Choroid plexus epithelial cell (primary cell): ENCODE results near the gene COX19.

Experiments
- DNase-seq: peaks from one replicate; pipeline ENCODE4 v3.0.0-alpha.2; 2010; ENCODE audit warnings: low read depth
- H3K4me3 ChIP-seq: 2 replicates; pipeline ENCODE4 v1.5.1; 2011; ENCODE audit warnings: low read depth, mild to moderate bottlenecking, control low read depth, low read length, moderate library complexity
- CTCF ChIP-seq: conservative IDR thresholded peaks from 2 replicates; pipeline ENCODE4 v1.5.1; 2011; ENCODE audit warnings: low read depth, mild to moderate bottlenecking, control low read depth, inconsistent platforms, low read length, moderate library complexity

COX19 gene

GRCh38 chr7:918441-919113 is 56.8 kb downstream of the COX19 start:
- no peak for TF ChIP-seq CTCF
- no peak for DNase-seq
- H3K4me3 ChIP-seq, result no peak overlapping the region

GRCh38 chr7:918118-918425 is 57.3 kb downstream of the COX19 start:
- DNase-seq, result no peak
- no peak for TF ChIP-seq CTCF
- no peak overlapping the region for H3K4me3 ChIP-seq

GRCh38 chr7:917255-918117 is 57.9 kb downstream of the COX19 start:
- no peak for TF ChIP-seq CTCF
- H3K4me3 ChIP-seq, result no peak overlapping the region
- no peak for DNase-seq

- peak; percentile 15 for DNase-seq
- no peak for TF ChIP-seq CTCF
- H3K4me3 ChIP-seq, result no peak overlapping the region
These were observed 58.9 kb downstream of the COX19 start for GRCh38 chr7:916291-916941.
